ENCODE data around the gene ABCB9.
A peak's percentile ranks its signal among the peaks of the same experiment; 100 is the strongest.
"Not testable (repeated sequence)": the region's sequence is repeated elsewhere in the genome, so short reads cannot be mapped to it uniquely, and the experiment has no call there.

The ABCB9 gene

GRCh38 chr12:122929812-122930211, 36.5 kb downstream of the ABCB9 start:
- no peak for DNase-seq

DNA sequence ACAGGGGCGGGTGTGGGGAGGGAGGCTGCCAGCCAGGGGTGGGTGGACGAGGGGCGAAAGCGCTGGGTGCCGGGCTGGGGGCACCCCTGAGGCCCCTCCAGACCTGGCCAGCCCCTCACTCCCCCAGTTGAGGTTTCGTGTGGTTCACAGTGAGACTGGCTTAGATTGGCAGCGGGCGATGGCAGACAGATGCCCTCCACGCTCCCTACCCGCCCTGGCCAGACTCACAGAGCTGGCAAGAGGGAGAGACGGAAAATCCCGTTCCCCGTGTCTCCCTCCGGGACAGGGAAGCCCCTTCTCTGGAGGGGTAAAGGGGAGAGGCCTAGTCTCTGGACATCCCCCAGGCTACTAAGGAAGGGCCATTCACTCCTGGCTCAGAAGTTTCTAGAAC, 37.1 kb downstream of the ABCB9 start:
- DNase-seq, result no peak

- no peak for DNase-seq
Observed at GRCh38 chr12:122928404-122929147, 37.7 kb downstream of the ABCB9 start.

DNA sequence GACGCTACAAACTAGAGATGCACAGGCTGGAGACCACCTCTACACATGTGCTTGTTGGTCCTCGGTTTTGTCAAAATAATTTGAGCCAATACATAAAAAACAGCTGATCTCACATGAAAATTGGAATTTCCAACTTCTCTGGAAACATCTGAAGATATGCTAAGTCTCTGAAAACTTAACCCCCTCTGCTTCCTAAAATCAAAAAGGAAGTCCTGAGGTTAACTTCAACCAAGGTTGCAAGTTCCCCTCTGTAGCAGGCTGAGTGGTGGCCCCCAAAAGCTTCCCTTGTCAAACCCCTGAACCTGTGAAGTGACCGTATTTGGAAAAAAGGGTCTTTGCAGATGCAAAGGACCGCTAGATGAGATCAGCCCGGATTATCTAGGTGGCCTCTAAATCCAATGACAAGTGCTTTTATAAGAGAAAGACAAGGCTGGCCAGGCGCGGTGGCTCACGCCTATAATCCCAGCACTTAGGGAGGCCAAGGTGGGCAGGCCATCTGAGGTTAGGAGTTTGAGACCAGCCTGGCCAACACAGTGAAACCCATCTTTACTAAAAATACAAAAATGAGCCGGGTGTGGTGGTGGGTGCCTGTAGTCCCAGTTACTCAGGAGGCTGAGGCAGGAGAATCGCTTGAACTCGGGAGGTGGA, 38.4 kb downstream of the ABCB9 start:
- DNase-seq, result no peak

- DNase-seq, result no peak
Observed at GRCh38 chr12:122921917-122922316, 44.3 kb downstream of the ABCB9 start.

DNA sequence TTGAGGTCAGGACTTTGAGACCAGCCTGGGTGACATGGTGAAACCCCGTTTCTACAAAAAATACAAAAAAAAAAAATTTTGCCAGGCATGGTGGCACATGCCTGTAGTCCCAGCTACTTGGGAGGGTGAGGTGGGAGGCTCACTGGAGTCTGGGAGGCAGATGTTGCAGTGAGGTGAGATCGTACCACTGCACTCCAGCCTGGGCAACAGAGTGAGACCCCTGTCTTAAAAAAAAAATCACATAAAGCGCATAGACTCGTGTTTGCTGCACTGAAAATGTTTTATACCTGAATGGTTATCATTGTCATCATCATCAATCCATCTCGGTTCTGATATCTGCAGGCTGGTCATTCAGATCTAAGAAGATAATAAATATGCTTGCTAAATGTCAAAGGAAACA, 45.6 kb downstream of the ABCB9 start:
- DNase-seq, result no peak

DNA sequence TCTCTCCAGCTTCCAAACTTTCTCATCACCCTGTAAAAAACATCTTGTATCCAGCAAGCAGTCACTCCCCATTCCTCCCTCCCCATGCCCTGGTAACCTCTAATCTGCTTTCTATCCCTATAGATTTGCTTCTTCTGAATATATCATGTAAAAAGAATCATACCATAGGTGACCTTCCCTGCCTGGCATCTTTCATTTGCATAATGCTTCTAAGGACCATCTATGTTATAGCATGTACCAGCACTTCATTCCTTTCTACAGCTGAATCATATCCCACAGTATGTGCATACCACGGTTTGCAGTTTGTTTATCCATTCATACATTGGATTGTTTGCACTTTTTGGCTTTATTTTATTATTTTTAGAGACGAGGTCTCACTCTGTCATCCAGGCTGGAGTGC, 47.4 kb downstream of the ABCB9 start:
- DNase-seq, result no peak

DNA sequence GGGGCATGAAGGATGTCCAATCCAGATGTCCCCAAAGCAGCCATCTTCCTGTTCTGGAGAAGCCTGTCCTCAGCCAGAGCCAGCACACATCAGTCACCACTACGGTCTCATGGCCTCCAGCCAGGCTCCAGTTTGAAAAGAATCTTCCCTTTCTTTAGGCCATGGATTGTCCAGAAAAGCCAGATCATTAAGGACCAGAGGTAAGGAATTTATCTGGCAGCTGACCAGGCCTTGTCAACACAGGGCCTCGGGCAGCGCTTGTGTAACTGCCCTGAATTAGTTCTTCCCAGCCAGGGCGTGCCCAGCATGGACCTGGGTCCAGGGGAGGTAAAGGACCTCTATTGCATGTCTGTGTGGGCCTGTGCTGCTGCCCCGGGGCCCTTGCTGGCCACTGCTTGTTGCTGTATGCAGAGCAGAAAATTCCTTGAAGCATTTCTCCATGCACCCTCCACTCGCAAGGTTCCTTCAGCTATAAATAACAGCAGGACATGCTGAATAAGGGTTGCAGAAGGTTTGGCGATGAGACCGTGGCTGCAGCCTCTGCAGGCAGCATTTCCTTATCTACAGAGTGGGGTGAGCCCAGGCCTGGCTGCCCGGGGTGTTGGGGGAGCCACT, 48.6 kb downstream of the ABCB9 start:
- DNase-seq, result no peak

DNA sequence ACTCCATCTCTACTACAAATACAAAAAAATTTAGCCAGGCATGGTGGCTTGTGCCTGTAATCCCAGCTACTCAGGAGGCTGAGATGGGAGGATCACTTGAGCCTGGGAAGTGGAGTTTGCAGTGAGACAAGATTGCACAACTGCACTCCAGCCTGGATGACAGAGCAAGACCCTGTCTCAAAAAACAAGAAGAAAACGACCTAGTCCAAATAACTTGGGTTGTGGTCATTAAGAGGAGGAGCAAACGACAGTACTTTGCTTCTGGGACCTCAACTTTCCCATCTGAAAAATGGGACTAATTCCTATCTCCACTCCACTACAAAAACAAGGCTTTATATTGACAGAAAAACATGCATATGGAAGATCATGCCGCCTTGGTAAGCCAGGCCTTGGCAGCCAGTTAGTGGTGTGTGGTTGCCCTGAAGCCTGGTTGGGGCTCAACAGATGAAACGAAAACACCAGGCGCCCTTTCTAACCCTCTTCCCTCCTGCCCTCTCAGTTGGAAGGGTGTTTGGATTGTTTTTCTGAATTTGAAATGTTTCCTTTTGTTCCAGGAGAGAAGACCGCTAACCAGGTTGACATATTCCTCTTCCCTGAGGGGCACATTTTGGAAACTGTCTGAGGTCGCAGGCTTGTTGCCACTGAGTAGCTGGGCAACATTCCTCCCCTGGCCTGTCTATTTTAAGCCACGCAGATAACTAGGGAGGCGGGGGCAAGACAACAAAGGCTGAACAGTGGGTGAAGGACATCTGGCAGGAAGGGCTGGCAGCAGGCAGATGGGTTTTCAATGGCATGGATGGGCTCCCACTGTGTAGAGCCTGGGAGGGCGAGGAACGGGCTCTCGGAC, 56.6 kb downstream of the ABCB9 start:
- no peak for DNase-seq

- DNase-seq, result no peak
Observed at GRCh38 chr12:122908915-122909314, 57.3 kb downstream of the ABCB9 start.

GRCh38 chr12:122905258-122905657, 61.0 kb downstream of the ABCB9 start:
- not testable (repeated sequence) for DNase-seq

DNA sequence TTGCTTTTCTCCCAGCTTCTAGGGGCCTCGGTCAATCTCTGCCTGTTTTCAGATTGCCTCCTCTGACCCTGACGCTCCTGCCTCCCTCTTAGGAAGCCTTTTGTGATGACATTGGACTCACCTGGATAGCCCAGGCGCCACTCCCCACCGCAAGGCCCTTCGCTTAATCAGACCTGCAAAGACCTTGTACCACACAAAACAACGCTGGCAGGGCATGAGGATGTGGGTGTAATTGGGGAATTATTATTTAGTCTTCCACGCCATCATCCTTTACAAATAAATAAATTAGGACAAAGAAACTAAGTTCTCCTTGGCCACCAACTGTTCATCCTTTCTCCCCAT, 62.6 kb downstream of the ABCB9 start:
- no peak for DNase-seq

DNA sequence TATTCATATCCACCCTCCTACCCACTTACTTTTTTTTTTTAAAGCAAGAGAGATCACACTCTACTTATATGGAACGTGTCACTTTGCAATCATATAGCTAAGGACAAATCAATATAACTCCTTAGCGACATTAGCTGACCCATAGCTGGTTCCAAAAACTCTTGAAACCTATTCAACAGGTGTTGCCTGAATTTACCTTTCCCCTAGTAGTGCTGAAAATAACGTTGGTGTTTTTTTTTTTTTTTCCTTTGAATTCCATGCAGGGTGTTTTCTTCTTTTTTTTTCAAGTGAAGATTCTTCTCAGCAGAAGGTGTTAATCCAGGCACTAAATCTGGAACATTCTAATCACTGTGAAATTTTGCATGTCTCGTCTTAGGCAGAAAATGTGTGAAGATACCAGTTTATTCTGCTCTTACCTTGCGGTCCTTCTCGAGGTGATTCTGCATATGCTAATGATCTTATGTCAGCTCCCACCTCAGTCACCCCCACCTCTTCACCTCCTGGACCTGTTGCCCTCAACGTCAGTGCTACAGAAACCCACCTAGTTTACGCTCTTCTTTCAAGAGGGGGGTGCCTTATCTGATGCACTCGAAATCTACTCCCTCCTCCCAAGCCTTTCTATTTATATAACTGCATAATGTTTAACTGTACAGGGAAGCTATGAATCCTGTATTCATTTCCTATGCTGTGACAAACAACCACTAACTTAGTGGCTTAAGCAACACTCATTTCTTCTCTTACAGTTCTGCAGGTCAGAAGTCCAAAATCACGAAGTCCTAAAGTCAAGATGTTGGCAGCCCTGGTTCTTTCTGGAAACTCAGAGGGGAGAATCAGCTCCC, 63.2 kb downstream of the ABCB9 start:
- no peak for DNase-seq

GRCh38 chr12:122899887-122900286, 66.4 kb downstream of the ABCB9 start:
- DNase-seq, result no peak

DNA sequence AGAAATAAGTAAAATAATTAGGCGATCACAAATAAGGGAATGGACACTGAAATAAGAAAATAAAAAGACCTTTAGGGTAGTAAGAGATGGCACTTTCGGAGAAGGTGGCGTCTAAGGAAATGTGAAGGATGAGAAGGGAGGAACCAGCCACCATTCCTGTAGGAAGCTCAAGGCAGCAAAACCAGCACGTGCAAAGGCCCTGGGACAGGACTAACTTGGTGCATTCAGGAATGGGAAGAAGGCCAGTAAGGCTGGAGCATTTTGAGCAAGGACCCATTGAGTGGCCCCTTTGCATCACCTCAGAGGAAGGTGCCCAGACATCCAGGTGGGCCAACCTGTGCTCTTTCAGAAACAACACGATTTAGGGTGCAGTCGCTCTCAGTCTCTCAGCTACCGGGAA, 69.6 kb downstream of the ABCB9 start:
- no peak for DNase-seq

DNA sequence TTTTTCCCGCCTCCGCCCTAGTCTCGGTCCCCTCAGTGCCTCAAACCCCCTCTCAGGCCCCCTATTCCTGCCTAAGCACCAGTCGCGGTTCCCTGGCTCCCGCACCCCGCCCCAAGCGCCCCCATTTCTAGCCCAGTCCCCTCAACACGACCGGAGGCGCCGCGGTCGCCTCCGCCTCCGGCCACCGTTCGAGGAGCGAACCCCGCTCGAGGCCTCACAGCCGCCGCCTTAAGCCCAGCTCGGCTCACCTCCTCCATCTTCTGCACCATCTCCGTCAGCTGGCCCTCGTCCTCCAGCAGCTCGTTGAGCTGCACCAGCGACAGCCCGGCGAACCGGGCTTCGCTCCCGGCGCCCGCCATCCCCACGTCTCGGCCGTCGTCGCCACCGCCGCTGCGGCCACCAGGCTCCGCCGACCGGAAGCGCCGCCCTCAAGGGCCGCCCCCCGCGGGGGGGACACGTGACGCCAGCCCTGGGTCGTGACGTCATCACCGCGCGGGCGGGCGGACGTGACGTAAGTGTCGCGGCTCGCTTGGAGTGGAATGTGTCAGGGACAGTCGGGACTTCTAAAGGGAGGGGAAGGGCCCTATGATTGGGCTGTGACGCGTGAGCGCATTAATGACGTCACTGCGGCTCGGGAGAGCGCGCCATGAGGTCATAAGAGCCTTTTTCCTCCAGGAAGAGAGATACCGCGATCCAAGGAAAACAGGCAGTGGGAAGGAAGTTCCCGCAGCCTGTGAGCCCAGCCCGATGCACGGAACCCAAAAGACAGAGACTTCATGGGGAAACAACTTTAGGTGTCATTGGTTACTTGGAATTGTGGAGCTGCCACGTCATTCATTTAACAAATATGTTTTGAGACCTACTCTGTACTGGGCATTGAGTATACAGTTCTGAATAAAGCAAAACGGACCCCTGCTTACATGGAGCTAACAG, 70.3 kb downstream of the ABCB9 start, which contains the start of gene VPS37B:
Gene VPS37B (minus strand): TSS at position 421 of the 933 bp plus-strand sequence. CDS start 62 bp downstream, at position 359.
- DNase-seq, result peak; percentile 46

GRCh38 chr12:122895320-122895703, 71.0 kb downstream of the ABCB9 start:
- DNase-seq, result no peak

- DNase-seq, result no peak
Observed at GRCh38 chr12:122894193-122895121, 71.8 kb downstream of the ABCB9 start.

GRCh38 chr12:122893208-122894153, 72.8 kb downstream of the ABCB9 start:
- DNase-seq, result no peak
